NCI-H2196 (cell line): Measurements from ENCODE around the gene MARK1.

ENCODE experiments used
- DNase-seq: peaks from one replicate; lab custom pipeline; 2025; ENCODE audit not compliant: unreplicated experiment; lab: John Stamatoyannopoulos, UW

Gene MARK1

GRCh38 chr1:220528679-220529501 is 954 bp downstream of the MARK1 start:
- DNase-seq: peak; percentile 15

GRCh38 chr1:220529521-220530020 is 1.6 kb downstream of the MARK1 start:
- DNase-seq: no peak

- DNase-seq: no peak
These were observed 5.7 kb downstream of the MARK1 start for GRCh38 chr1:220533504-220534109.

- no peak for DNase-seq
These were observed 17.0 kb downstream of the MARK1 start for GRCh38 chr1:220544901-220545303.

- DNase-seq: no peak
These were observed 23.0 kb downstream of the MARK1 start for GRCh38 chr1:220550811-220551399.

GRCh38 chr1:220551718-220552117 is 23.8 kb downstream of the MARK1 start:
- DNase-seq: no peak

- DNase-seq: no peak
These were observed 24.8 kb downstream of the MARK1 start for GRCh38 chr1:220552672-220553260.

GRCh38 chr1:220556641-220557040 is 28.7 kb downstream of the MARK1 start:
- no peak for DNase-seq

- DNase-seq: no peak
These were observed 35.6 kb downstream of the MARK1 start for GRCh38 chr1:220563564-220563963.

- no peak for DNase-seq
These were observed 36.3 kb downstream of the MARK1 start for GRCh38 chr1:220564216-220564615.

GRCh38 chr1:220565670-220566069 is 37.7 kb downstream of the MARK1 start:
- DNase-seq: peak; percentile 13

- no peak for DNase-seq
These were observed 38.9 kb downstream of the MARK1 start for GRCh38 chr1:220566869-220567268.

- no peak for DNase-seq
These were observed 44.5 kb downstream of the MARK1 start for GRCh38 chr1:220572416-220572815.

- DNase-seq: no peak
These were observed 45.9 kb downstream of the MARK1 start for GRCh38 chr1:220573836-220574235.

GRCh38 chr1:220575718-220576497 is 48.0 kb downstream of the MARK1 start:
- no peak for DNase-seq

- no peak for DNase-seq
These were observed 50.0 kb downstream of the MARK1 start for GRCh38 chr1:220577926-220578325.

GRCh38 chr1:220579317-220579716 is 51.4 kb downstream of the MARK1 start:
- DNase-seq: no peak

GRCh38 chr1:220592714-220593113 is 64.8 kb downstream of the MARK1 start:
- DNase-seq: no peak

- no peak for DNase-seq
These were observed 66.4 kb downstream of the MARK1 start for GRCh38 chr1:220594356-220594755.

GRCh38 chr1:220595179-220595578 is 67.2 kb downstream of the MARK1 start:
- DNase-seq: no peak

GRCh38 chr1:220604926-220605325 is 77.0 kb downstream of the MARK1 start:
- no peak for DNase-seq
